Measurements from ENCODE around the gene MYBBP1A. TPM values are rescaled to one million over a fixed set of nuclear protein-coding genes. Genes with fewer than 3 reads are reported as not detected.

Gene MYBBP1A
- total and polyA plus RNA-seq, 2 of the 8 experiments (the other 6 are each of a cell fraction or from before 2014, with no cell fraction given), result 46.8 to 151 TPM

GRCh38 chr17:4516735-4517134 lies 38.4 kb downstream of the MYBBP1A start:
- CTCF ChIA-PET (ENCODE audit: partially characterized antibody), result interaction anchor here (0.6 to 1.5 kb wide), 6 partner anchors 23 to 131 kb away, joined by 3 to 5 read pairs (median 4); no protein-coding TSS in a partner anchor
- Histone ChIP-seq H3K4me1 (replicated peaks in 1 of 4; ENCODE audit: control insufficient read depth in 3 of 4, insufficient read depth in 4 of 4, low read length in 3 of 4) (peaks cover 0 to 13% (median 9%) of the 10 kb centered on the region in 4 experiments; a peak in 5 of 7 replicates), H2BK12ac (ENCODE audit: low read depth, low read length) (no peak overlapping the region), H3K9me3 (ENCODE audit: insufficient read depth in 2 of 2, low read depth in 1 of 2, low read length in 1 of 2) (no peaks in the 10 kb centered on the region), H3K18ac (ENCODE audit: extremely low read depth, low read length) (no peak overlapping the region), H2BK15ac (ENCODE audit: low read length) (no peak overlapping the region), H3K14ac (ENCODE audit: insufficient read length) (no peak overlapping the region), H3K79me1 (ENCODE audit: low read depth, low read length) (no peaks in the 10 kb centered on the region), H4K8ac (ENCODE audit: extremely low read depth, insufficient read depth, low read length) (peak overlapping the region; percentile 46; the same call in 1 of the 2 replicates), H3K56ac (replicated peaks; ENCODE audit: insufficient read length, low read depth, low read length) (no peak overlapping the region), H3K4me2 (ENCODE audit: insufficient read depth in 1 of 2, low read depth in 2 of 2, low read length in 2 of 2) (no peak overlapping the region), H3K27me3 (replicated peaks in 1 of 4; ENCODE audit: control insufficient read depth in 3 of 4, extremely low read depth in 1 of 4, insufficient read depth in 3 of 4, low read length in 3 of 4) (no peaks in the 10 kb centered on the region; a peak in 3 of 7 replicates), H2BK5ac (ENCODE audit: low read depth, low read length) (no peak overlapping the region), H3K4me3 (ENCODE audit: extremely low read depth in 1 of 4, insufficient read depth in 2 of 4, low read depth in 3 of 4, low read length in 4 of 4) (no peak overlapping the region), H2AFZ (ENCODE audit: low read length) (no peak overlapping the region), H2AK5ac (ENCODE audit: low read depth, low read length) (no peak overlapping the region), H3K27ac (ENCODE audit: low read depth, low read length) (no peak overlapping the region), H4K5ac (ENCODE audit: insufficient read length, low read depth, low read length) (no peak overlapping the region), H4K91ac (replicated peaks; ENCODE audit: insufficient read length, low read length) (no peak overlapping the region), H2BK120ac (replicated peaks; ENCODE audit: low read depth, low read length) (no peak overlapping the region), H3K23ac (ENCODE audit: insufficient read length) (no peak overlapping the region), H3K36me3 (ENCODE audit: control insufficient read depth in 2 of 4, insufficient read depth in 4 of 4, low read length in 3 of 4) (no peaks in the 10 kb centered on the region), H3K4ac (replicated peaks; ENCODE audit: insufficient read length, low read depth, low read length) (no peak overlapping the region), H3K23me2 (ENCODE audit: low read depth, low read length) (no peaks in the 10 kb centered on the region), H3K9ac (replicated peaks in 1 of 4; ENCODE audit: extremely low read depth in 1 of 4, low read depth in 3 of 4, low read length in 3 of 4) (no peak overlapping the region), H3K79me2 (ENCODE audit: control insufficient read depth in 1 of 2, insufficient read depth in 2 of 2, low read length in 2 of 2) (no peaks in the 10 kb centered on the region), H4K20me1 (replicated peaks in 1 of 2; ENCODE audit: control insufficient read depth in 1 of 2, insufficient read depth in 2 of 2, low read length in 2 of 2) (no peaks in the 10 kb centered on the region), H2BK20ac (ENCODE audit: low read length) (no peak overlapping the region)
- no peak for DNase-seq (ENCODE audit: low read depth in 1 of 2, low spot score in 2 of 2)
- WGBS, 2 experiments (ENCODE audit: extremely low coverage in 1 of 2, insufficient coverage in 1 of 2, insufficient read length in 1 of 2, insufficient replicate concordance in 2 of 2, low coverage in 1 of 2, low lambda C conversion rate in 2 of 2, missing lambda C conversion rate in 1 of 2), result 91% methylated on average over 11 of the region's 11 CpGs; no CpG with 5 or more reads in 1 of the 2 experiments
- FAIRE-seq, result no peak
- TF ChIP-seq BACH1 (IDR thresholded peaks at IDR 0.05; ENCODE audit: low read length) (no peak), GTF2F1 (IDR thresholded peaks at IDR 0.05; ENCODE audit: borderline replicate concordance, low read depth, low read length) (no peak), SRF (IDR thresholded peaks at IDR 0.05; ENCODE audit: low read depth, low read length) (no peak), RXRA (IDR thresholded peaks at IDR 0.05; ENCODE audit: insufficient read depth, low read depth, low read length) (no peak), JUND (IDR thresholded peaks at IDR 0.05; ENCODE audit: low read length) (no peak), ATF3 (IDR thresholded peaks at IDR 0.05; ENCODE audit: insufficient read depth, low read depth, low read length) (no peak), POLR2A (IDR thresholded peaks at IDR 0.05; ENCODE audit: control extremely low read depth in 1 of 2, low read depth in 2 of 2, low read length in 2 of 2) (no peak), KDM1A (IDR thresholded peaks at IDR 0.05; ENCODE audit: borderline replicate concordance, low read length) (no peak), SP1 (IDR thresholded peaks at IDR 0.05; ENCODE audit: low read depth, low read length) (no peak), EGR1 (IDR thresholded peaks at IDR 0.05; ENCODE audit: borderline replicate concordance, low read depth, low read length) (no peak), CREB1 (IDR thresholded peaks at IDR 0.05) (no peak), RBBP5 (IDR thresholded peaks at IDR 0.05; ENCODE audit: borderline replicate concordance, low read depth, low read length) (no peak), KDM4A (IDR thresholded peaks at IDR 0.05; ENCODE audit: low read depth, low read length, severe bottlenecking) (no peak)
- POLR2A ChIA-PET (ENCODE audit: partially characterized antibody), result interaction anchor here (37.1 kb wide), 1 partner anchor 30 kb away, joined by 546 read pairs; the partner anchor contains the start of genes GGT6 and MYBBP1A
